HepG2 (cell line): Measurements from ENCODE around the gene PSKH1. TPM values are rescaled to one million over a fixed set of nuclear protein-coding genes. Genes with fewer than 3 reads are reported as not detected.

ENCODE experiments used
- CCDC6 ChIP-seq: sonication (generic); formaldehyde crosslinking; IDR thresholded peaks from 2 replicates; pipeline ENCODE4 v1.8.1; 2022; ENCODE audit warnings: mild to moderate bottlenecking, missing genetic modification reagents, moderate library complexity
- FOXA1 ChIP-seq, 2 experiments: fragments of 450-650 bp in 1 of 2; sonication (generic) in 1 of 2; formaldehyde crosslinking in 1 of 2; IDR thresholded peaks; 2 replicates each; pipeline versions ENCODE4 v1.4.0 to v1.6.1; 2016 to 2020; ENCODE audit warnings: missing genetic modification reagents in 1 of 2
- HDAC1 ChIP-seq: sonication (generic); formaldehyde crosslinking; IDR thresholded peaks from 2 replicates; pipeline ENCODE4 v1.5.1; 2020; ENCODE audit warnings: mild to moderate bottlenecking, missing genetic modification reagents
- IKZF1 ChIP-seq: fragments of 450-650 bp; IDR thresholded peaks from 2 replicates; pipeline ENCODE4 v1.7.1; 2016
- KDM4B ChIP-seq: sonication (generic); formaldehyde crosslinking; IDR thresholded peaks from 2 replicates; pipeline ENCODE4 v1.4.0; 2020; ENCODE audit warnings: missing genetic modification reagents
- KLF16 ChIP-seq, 2 experiments: sonication (generic) in 1 of 2; formaldehyde crosslinking in 1 of 2; IDR thresholded peaks; 2 replicates each; pipeline versions ENCODE4 v1.6.1 to v1.8.0; 2016 to 2023; ENCODE audit warnings: missing genetic modification reagents in 2 of 2, missing compliant biosample characterization in 1 of 2
- KMT2B ChIP-seq: IDR thresholded peaks from 2 replicates; pipeline ENCODE4 v1.6.1; 2016; ENCODE audit warnings: missing genetic modification reagents, missing compliant biosample characterization
- MBD4 ChIP-seq: IDR thresholded peaks from 2 replicates; pipeline ENCODE4 v1.6.1; 2012; ENCODE audit warnings: low read length, inconsistent platforms, borderline replicate concordance
- MED13 ChIP-seq: sonication (generic); formaldehyde crosslinking; IDR thresholded peaks from 2 replicates; pipeline ENCODE4 v1.5.0; 2020; ENCODE audit warnings: missing genetic modification reagents
- NR2F6 ChIP-seq, 2 experiments: IDR thresholded peaks; 2 replicates each; pipeline ENCODE4 v1.6.1; 2016; ENCODE audit warnings: antibody characterized with exemption in 1 of 2, mild to moderate bottlenecking in 1 of 2
- SMAD9 ChIP-seq: sonication (generic); formaldehyde crosslinking; IDR thresholded peaks from 2 replicates; pipeline ENCODE4 v1.5.1; 2020; ENCODE audit warnings: mild to moderate bottlenecking, missing genetic modification reagents
- SMYD3 ChIP-seq: sonication (generic); formaldehyde crosslinking; IDR thresholded peaks from 2 replicates; pipeline ENCODE4 v1.8.1; 2023; ENCODE audit warnings: mild to moderate bottlenecking, missing genetic modification reagents
- SRSF4 ChIP-seq: fragments of 200-400 bp; formaldehyde crosslinking; IDR thresholded peaks from one replicate; pipeline ENCODE4 v1.6.1; 2018; ENCODE audit warnings: mild to moderate bottlenecking, low read depth, low read length, moderate library complexity; ENCODE audit not compliant: poor library complexity, severe bottlenecking
- STAT5B ChIP-seq: sonication (generic); formaldehyde crosslinking; IDR thresholded peaks from 2 replicates; pipeline ENCODE4 v1.4.0; 2020; ENCODE audit warnings: missing genetic modification reagents
- ZNF317 ChIP-seq: sonication (generic); formaldehyde crosslinking; IDR thresholded peaks from 2 replicates; pipeline ENCODE4 v1.5.0; 2020; ENCODE audit warnings: mild to moderate bottlenecking, missing genetic modification reagents
- ZNF318 ChIP-seq: sonication (generic); formaldehyde crosslinking; IDR thresholded peaks from 2 replicates; pipeline ENCODE4 v1.4.0; 2020; ENCODE audit warnings: mild to moderate bottlenecking, missing genetic modification reagents
- ZNF335 ChIP-seq: sonication (generic); formaldehyde crosslinking; IDR thresholded peaks from 2 replicates; pipeline ENCODE4 v1.4.0; 2020; ENCODE audit warnings: missing genetic modification reagents
- ZNF33B ChIP-seq: sonication (generic); formaldehyde crosslinking; IDR thresholded peaks from 2 replicates; pipeline ENCODE4 v1.5.1; 2020; ENCODE audit warnings: mild to moderate bottlenecking, missing genetic modification reagents
- ZNF598 ChIP-seq: sonication (generic); formaldehyde crosslinking; IDR thresholded peaks from 2 replicates; pipeline ENCODE4 v1.5.1; 2020; ENCODE audit warnings: mild to moderate bottlenecking, missing genetic modification reagents, borderline replicate concordance
- polyA plus RNA-seq, 8 experiments: library from polyadenylated mRNA; depleted of rRNA in 3 of 8; stranded (reverse) in 7 of 8; unstranded in 1 of 8; fragments of >200 nt; fragmentation: Illumina TruSeq in 4 of 8; extraction: Trizol in 4 of 8; gene quantifications; 2 replicates each; pipeline versions ENCODE4 v1.2.1 to v1.2.3, GENCODE V29; 2011 to 2016; ENCODE audit warnings: low read depth in 4 of 8, missing spikeins in 1 of 8, mixed read lengths in 1 of 8; ENCODE audit not compliant: insufficient read depth in 1 of 8
- total RNA-seq, 5 experiments: library from RNA; depleted of rRNA; stranded (reverse); fragments of >200 nt; fragmentation: Illumina TruSeq; extraction: Trizol; gene quantifications; 2 replicates each; pipeline ENCODE4 v1.2.3, GENCODE V29; 2016; ENCODE audit warnings: low read depth in 1 of 5
- TF ChIP-seq, protein P1 (sequence below): sonication (generic); formaldehyde crosslinking; IDR thresholded peaks from 2 replicates; pipeline ENCODE4 v1.4.0; 2020; ENCODE audit warnings: low read depth, mild to moderate bottlenecking, missing genetic modification reagents
- TF ChIP-seq, protein P2 (sequence below): sonication (generic); formaldehyde crosslinking; IDR thresholded peaks from 2 replicates; pipeline ENCODE4 v1.8.0; 2022; ENCODE audit warnings: mild to moderate bottlenecking, missing genetic modification reagents

Gene PSKH1
- total and polyA plus RNA-seq, 2 of the 13 experiments (the other 11 are each of a cell fraction or from before 2014, with no cell fraction given): 8.4 to 19.1 TPM

- TF ChIP-seq MBD4: no peak
- TF ChIP-seq, protein P1, sequence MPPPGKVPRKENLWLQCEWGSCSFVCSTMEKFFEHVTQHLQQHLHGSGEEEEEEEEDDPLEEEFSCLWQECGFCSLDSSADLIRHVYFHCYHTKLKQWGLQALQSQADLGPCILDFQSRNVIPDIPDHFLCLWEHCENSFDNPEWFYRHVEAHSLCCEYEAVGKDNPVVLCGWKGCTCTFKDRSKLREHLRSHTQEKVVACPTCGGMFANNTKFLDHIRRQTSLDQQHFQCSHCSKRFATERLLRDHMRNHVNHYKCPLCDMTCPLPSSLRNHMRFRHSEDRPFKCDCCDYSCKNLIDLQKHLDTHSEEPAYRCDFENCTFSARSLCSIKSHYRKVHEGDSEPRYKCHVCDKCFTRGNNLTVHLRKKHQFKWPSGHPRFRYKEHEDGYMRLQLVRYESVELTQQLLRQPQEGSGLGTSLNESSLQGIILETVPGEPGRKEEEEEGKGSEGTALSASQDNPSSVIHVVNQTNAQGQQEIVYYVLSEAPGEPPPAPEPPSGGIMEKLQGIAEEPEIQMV: peak; percentile 37; the same call in 1 of the 2 replicates
- TF ChIP-seq, protein P2, sequence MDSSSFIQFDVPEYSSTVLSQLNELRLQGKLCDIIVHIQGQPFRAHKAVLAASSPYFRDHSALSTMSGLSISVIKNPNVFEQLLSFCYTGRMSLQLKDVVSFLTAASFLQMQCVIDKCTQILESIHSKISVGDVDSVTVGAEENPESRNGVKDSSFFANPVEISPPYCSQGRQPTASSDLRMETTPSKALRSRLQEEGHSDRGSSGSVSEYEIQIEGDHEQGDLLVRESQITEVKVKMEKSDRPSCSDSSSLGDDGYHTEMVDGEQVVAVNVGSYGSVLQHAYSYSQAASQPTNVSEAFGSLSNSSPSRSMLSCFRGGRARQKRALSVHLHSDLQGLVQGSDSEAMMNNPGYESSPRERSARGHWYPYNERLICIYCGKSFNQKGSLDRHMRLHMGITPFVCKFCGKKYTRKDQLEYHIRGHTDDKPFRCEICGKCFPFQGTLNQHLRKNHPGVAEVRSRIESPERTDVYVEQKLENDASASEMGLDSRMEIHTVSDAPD (CRISPR knock-in tag): no peak
- no peak for TF ChIP-seq ZNF335 (CRISPR knock-in tag)
- TF ChIP-seq NR2F6 (IDR thresholded peaks at IDR 0.05): peak; percentile 31; the same call in 1 of the 2 replicates
- TF ChIP-seq NR2F6 (CRISPR knock-in tag; IDR thresholded peaks at IDR 0.05): no peak
- TF ChIP-seq STAT5B (CRISPR knock-in tag): no peak
- TF ChIP-seq ZNF317 (CRISPR knock-in tag): no peak
- TF ChIP-seq MED13 (CRISPR knock-in tag): no peak
- TF ChIP-seq SRSF4: no peak
- TF ChIP-seq KLF16 (CRISPR knock-in tag; IDR thresholded peaks at IDR 0.05): no peak
- no peak for TF ChIP-seq FOXA1 (IDR thresholded peaks at IDR 0.05)
- peak; percentile 64 for TF ChIP-seq FOXA1 (CRISPR knock-in tag; IDR thresholded peaks at IDR 0.05)
- TF ChIP-seq HDAC1: no peak
- no peak for TF ChIP-seq ZNF33B (CRISPR knock-in tag)
- TF ChIP-seq SMAD9: no peak
- no peak for TF ChIP-seq CCDC6 (CRISPR knock-in tag)
- no peak for TF ChIP-seq KDM4B (CRISPR knock-in tag)
- no peak for TF ChIP-seq KMT2B (CRISPR knock-in tag)
- no peak for TF ChIP-seq SMYD3
- no peak for TF ChIP-seq ZNF598 (CRISPR knock-in tag)
- TF ChIP-seq ZNF318 (CRISPR knock-in tag): no peak
- no peak for TF ChIP-seq IKZF1
Measured at GRCh38 chr16:67856927-67857546, 36.0 kb upstream of the PSKH1 start (continued).
